ENCODE results near the gene SUSD1.

GRCh38 chr9:112162621-112163413 is 12.3 kb downstream of the SUSD1 start:
- TF ChIP-seq POLR2A (IDR thresholded peaks at IDR 0.05): no peak
- no peak for TF ChIP-seq CTCF (IDR thresholded peaks at IDR 0.05)

Measured in body of pancreas (tissue), 4 donors.